ENCODE measurements around the gene MAB21L1.

MAB21L1 gene

GRCh38 chr13:35496006-35496405 is 19.5 kb upstream of the MAB21L1 start:
- no peak for TF ChIP-seq CTCF (IDR thresholded peaks at IDR 0.05; ENCODE audit: low read depth, low read length)
- DNase-seq (ENCODE audit: extremely low read depth, low read depth) = no peak

GRCh38 chr13:35489050-35489449 is 12.6 kb upstream of the MAB21L1 start:
- TF ChIP-seq CTCF (IDR thresholded peaks at IDR 0.05; ENCODE audit: low read depth, low read length) = no peak
- DNase-seq (ENCODE audit: extremely low read depth, low read depth) = no peak

- TF ChIP-seq CTCF (IDR thresholded peaks at IDR 0.05; ENCODE audit: low read depth, low read length) = no peak
- DNase-seq (ENCODE audit: extremely low read depth, low read depth) = no peak
Observed at GRCh38 chr13:35485424-35485823, 8.9 kb upstream of the MAB21L1 start.

- no peak for DNase-seq (ENCODE audit: extremely low read depth, low read depth)
- TF ChIP-seq CTCF (IDR thresholded peaks at IDR 0.05; ENCODE audit: low read depth, low read length) = no peak
Observed at GRCh38 chr13:35484384-35484783, 7.9 kb upstream of the MAB21L1 start.

GRCh38 chr13:35483761-35484160 is 7.3 kb upstream of the MAB21L1 start:
- TF ChIP-seq CTCF (IDR thresholded peaks at IDR 0.05; ENCODE audit: low read depth, low read length) = no peak
- DNase-seq (ENCODE audit: extremely low read depth, low read depth) = no peak

- no peak for DNase-seq (ENCODE audit: extremely low read depth, low read depth)
- TF ChIP-seq CTCF (IDR thresholded peaks at IDR 0.05; ENCODE audit: low read depth, low read length) = no peak
Observed at GRCh38 chr13:35482527-35482926, 6.0 kb upstream of the MAB21L1 start.

GRCh38 chr13:35481777-35482176 is 5.3 kb upstream of the MAB21L1 start:
- TF ChIP-seq CTCF (IDR thresholded peaks at IDR 0.05; ENCODE audit: low read depth, low read length) = no peak
- no peak for DNase-seq (ENCODE audit: extremely low read depth, low read depth)

All from AG09319 (cell line).